PC-9 (cell line): ENCODE measurements around the gene GPR176. TPM values are rescaled to one million over a fixed set of nuclear protein-coding genes. Genes with fewer than 3 reads are reported as not detected.

Experiments used
- BruUV-seq: library from RNA; stranded (reverse); fragments of 400-500 nt; replicated peaks from 2 replicates; lab custom pipeline; 2021; lab: Mats Ljungman, UMichigan
- CTCF ChIA-PET: fragments of 300-600 bp; sonication (Branson Sonifier 250); formaldehyde crosslinking; loops from one replicate; lab custom pipeline; 2022; ENCODE audit warnings: antibody characterized with exemption; lab: Charles Lee
- POLR2A ChIA-PET: fragments of 300-600 bp; sonication (Branson Sonifier 250); formaldehyde crosslinking; loops from one replicate; lab custom pipeline; 2022; ENCODE audit warnings: antibody characterized with exemption; ENCODE audit not compliant: unreplicated experiment; lab: Charles Lee
- DNase-seq, 2 experiments: peaks; one replicate each; pipeline versions ENCODE4 v3.0.0 to v3.0.0-alpha.2; 2015 to 2022; ENCODE audit warnings: mixed read lengths in 1 of 2
- H2AFZ ChIP-seq: fragments of 200-600 bp; sonication (generic); 2 replicates; pipeline ENCODE4 v1.8.1; 2017; ENCODE audit warnings: antibody characterized with exemption
- H3F3A ChIP-seq: fragments of 200-600 bp; sonication (generic); 2 replicates; pipeline ENCODE4 v1.8.1; 2017; ENCODE audit warnings: antibody characterized with exemption, mild to moderate bottlenecking, low read depth; ENCODE audit not compliant: insufficient read depth
- H3K27ac ChIP-seq: fragments of 200-600 bp; sonication (generic); 2 replicates; pipeline ENCODE4 v1.6.1; 2016; ENCODE audit warnings: mixed run types
- H3K27me3 ChIP-seq: fragments of 200-600 bp; sonication (generic); 2 replicates; pipeline ENCODE4 v1.6.1; 2016; ENCODE audit warnings: low read depth, mixed run types; ENCODE audit not compliant: insufficient read depth
- H3K36me3 ChIP-seq: fragments of 200-600 bp; sonication (generic); 2 replicates; pipeline ENCODE4 v1.6.1; 2016; ENCODE audit warnings: low read depth, mixed run types
- H3K4me1 ChIP-seq: fragments of 200-600 bp; sonication (generic); replicated peaks from 2 replicates; pipeline ENCODE4 v1.6.1; 2016; ENCODE audit warnings: mixed run types; ENCODE audit not compliant: insufficient read depth
- H3K4me2 ChIP-seq: fragments of 200-600 bp; sonication (generic); 2 replicates; pipeline ENCODE4 v1.6.1; 2017; ENCODE audit warnings: mixed run types
- H3K4me3 ChIP-seq: fragments of 200-600 bp; sonication (generic); 2 replicates; pipeline ENCODE4 v1.6.1; 2016; ENCODE audit warnings: mixed run types
- H3K79me2 ChIP-seq: fragments of 200-600 bp; sonication (generic); 2 replicates; pipeline ENCODE4 v1.6.1; 2017; ENCODE audit warnings: low read depth, mixed run types
- H3K9me2 ChIP-seq: fragments of 200-600 bp; sonication (generic); 2 replicates; pipeline ENCODE4 v1.8.1; 2017; ENCODE audit warnings: mild to moderate bottlenecking; ENCODE audit not compliant: insufficient read depth
- H3K9me3 ChIP-seq: fragments of 200-600 bp; sonication (generic); 2 replicates; pipeline ENCODE4 v1.8.1; 2016; ENCODE audit warnings: low read depth; ENCODE audit not compliant: insufficient read depth
- H4K20me1 ChIP-seq: fragments of 200-600 bp; sonication (generic); 2 replicates; pipeline ENCODE4 v1.8.1; 2017; ENCODE audit not compliant: insufficient read depth
- EZH2 ChIP-seq: fragments of 200-600 bp; sonication (generic); IDR thresholded peaks from 2 replicates; pipeline ENCODE4 v1.8.0; 2017; ENCODE audit warnings: antibody characterized with exemption, low read depth
- intact Hi-C: fragments of 100-400 bp; cut with micrococcal nuclease; formaldehyde crosslinking; loops from one replicate; pipeline ENCODE4 v1.10.0; 2022; ENCODE audit not compliant: unreplicated experiment
- total RNA-seq: library from RNA; stranded (reverse); gene quantifications from 2 replicates; pipeline ENCODE4 v1.2.3, GENCODE V29; 2021
- TF ChIP-seq, protein P1 (sequence below): fragments of 200-600 bp; sonication (generic); conservative IDR thresholded peaks from 2 replicates; pipeline ENCODE4 v1.6.1; 2017; ENCODE audit warnings: mixed run types, antibody characterized with exemption, mild to moderate bottlenecking, moderate library complexity

The GPR176 gene
- total RNA-seq, 1 experiment from 2014 or later: 4.7 TPM

DNA sequence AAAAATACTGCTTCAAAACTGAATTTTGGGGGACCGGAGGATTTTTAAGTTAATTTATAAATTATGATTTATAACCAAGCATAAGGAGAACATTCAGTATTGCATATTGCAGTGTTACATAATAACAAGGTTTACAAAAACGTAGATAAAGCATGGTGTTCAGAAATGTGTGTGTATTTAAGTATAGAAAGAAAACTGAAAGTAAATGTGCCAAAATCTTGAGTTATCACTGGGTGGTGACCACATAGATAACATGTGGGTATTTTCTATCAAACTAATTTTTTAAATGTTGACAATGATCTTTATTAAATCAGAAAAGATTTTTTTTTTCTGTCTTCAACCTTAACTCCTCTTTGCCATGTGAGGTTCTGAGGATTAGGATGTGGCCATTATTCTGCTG, 46.5 kb upstream of the GPR176 start:
- no peak for TF ChIP-seq EZH2
- TF ChIP-seq, protein P1, sequence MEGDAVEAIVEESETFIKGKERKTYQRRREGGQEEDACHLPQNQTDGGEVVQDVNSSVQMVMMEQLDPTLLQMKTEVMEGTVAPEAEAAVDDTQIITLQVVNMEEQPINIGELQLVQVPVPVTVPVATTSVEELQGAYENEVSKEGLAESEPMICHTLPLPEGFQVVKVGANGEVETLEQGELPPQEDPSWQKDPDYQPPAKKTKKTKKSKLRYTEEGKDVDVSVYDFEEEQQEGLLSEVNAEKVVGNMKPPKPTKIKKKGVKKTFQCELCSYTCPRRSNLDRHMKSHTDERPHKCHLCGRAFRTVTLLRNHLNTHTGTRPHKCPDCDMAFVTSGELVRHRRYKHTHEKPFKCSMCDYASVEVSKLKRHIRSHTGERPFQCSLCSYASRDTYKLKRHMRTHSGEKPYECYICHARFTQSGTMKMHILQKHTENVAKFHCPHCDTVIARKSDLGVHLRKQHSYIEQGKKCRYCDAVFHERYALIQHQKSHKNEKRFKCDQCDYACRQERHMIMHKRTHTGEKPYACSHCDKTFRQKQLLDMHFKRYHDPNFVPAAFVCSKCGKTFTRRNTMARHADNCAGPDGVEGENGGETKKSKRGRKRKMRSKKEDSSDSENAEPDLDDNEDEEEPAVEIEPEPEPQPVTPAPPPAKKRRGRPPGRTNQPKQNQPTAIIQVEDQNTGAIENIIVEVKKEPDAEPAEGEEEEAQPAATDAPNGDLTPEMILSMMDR: no peak
- Histone ChIP-seq H4K20me1 (no peaks in the 10 kb centered on the region), H3F3A (peaks cover 13% of the 10 kb centered on the region; the same call in 1 of the 2 replicates), H3K9me2 (no peaks in the 10 kb centered on the region), H3K4me2 (no peak overlapping the region), H3K4me3 (no peak overlapping the region), H3K27me3 (no peaks in the 10 kb centered on the region), H3K9me3 (no peaks in the 10 kb centered on the region), H3K36me3 (no peaks in the 10 kb centered on the region; the same call in 1 of the 2 replicates), H3K4me1 (peaks cover 9% of the 10 kb centered on the region; the same call in 1 of the 2 replicates), H3K79me2 (no peaks in the 10 kb centered on the region), H3K27ac (no peak overlapping the region), H2AFZ (no peak overlapping the region)
- ChIA-PET CTCF (no interaction called here), POLR2A (no interaction called here)
- DNase-seq: no peak
- no TSS peak for BruUV-seq
- intact Hi-C loops: no loop called here

DNA sequence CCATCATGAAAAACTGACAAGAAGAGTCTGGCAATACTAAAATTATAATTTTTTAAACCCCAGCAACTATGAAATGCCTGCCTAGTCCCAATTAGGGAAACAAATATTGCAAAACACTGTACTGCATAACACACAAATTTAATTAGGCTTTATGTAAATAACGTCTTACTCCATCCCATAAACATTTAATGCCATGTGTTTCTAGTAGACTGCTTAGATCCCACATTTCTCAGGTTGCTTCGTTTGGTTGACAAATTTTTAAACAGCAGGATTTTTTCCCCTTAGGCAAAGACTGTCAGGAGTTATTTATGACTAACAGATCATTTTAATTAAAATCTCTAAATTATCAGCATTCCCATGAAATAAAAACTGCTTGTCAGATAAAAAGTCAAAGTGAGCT, 43.7 kb upstream of the GPR176 start:
- DNase-seq: no peak
- no peaks in the 10 kb centered on the region for H3K79me2 ChIP-seq

DNA sequence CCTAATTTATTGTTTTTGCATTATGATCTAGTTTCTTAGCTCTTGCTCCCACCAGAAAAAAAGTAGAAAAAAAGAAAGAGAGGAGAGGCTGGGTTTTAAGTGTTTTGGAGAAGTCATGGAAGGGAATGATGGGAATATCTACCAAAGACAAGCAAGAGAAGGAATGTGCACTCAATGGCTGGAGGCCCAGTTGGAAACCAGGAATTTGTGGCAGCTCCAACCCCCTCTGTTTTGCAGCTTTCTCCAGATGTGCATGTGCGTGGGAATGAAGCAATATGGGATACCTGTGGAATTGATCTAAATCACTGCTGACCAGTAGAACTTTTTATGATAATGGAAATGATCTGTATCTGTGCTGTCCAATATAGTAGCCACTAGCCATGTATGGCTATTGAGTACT, 41.0 kb upstream of the GPR176 start:
- no peak overlapping the region for H3K27ac ChIP-seq
- H3K79me2 ChIP-seq: no peaks in the 10 kb centered on the region
- ChIA-PET POLR2A (no interaction called here), CTCF (no interaction called here)
- H3K27me3 ChIP-seq: no peaks in the 10 kb centered on the region
- no peaks in the 10 kb centered on the region for H4K20me1 ChIP-seq
- H3K9me2 ChIP-seq: no peaks in the 10 kb centered on the region
- BruUV-seq: no TSS peak
- intact Hi-C loops: no loop called here
- H3F3A ChIP-seq: no peaks in the 10 kb centered on the region
- H3K4me3 ChIP-seq: no peak overlapping the region
- TF ChIP-seq, protein P1: no peak
- no peak for TF ChIP-seq EZH2
- H3K9me3 ChIP-seq: no peaks in the 10 kb centered on the region
- no peak for DNase-seq
- H2AFZ ChIP-seq: no peak overlapping the region
- H3K36me3 ChIP-seq: peaks cover 5% of the 10 kb centered on the region; the same call in 1 of the 2 replicates
- no peak overlapping the region for H3K4me2 ChIP-seq
- no peaks in the 10 kb centered on the region for H3K4me1 ChIP-seq

More for the DNA sequence above, 43.7 kb upstream of the GPR176 start:
- no TSS peak for BruUV-seq
- Histone ChIP-seq H3K36me3 (peaks cover 5% of the 10 kb centered on the region; the same call in 1 of the 2 replicates), H3K4me2 (no peak overlapping the region), H3K9me2 (no peaks in the 10 kb centered on the region), H3K4me1 (no peaks in the 10 kb centered on the region), H4K20me1 (no peaks in the 10 kb centered on the region), H3K27ac (no peak overlapping the region), H3K27me3 (no peaks in the 10 kb centered on the region), H3F3A (no peaks in the 10 kb centered on the region), H3K4me3 (no peak overlapping the region), H2AFZ (no peak overlapping the region), H3K9me3 (no peaks in the 10 kb centered on the region)
- TF ChIP-seq, protein P1: no peak
- no peak for TF ChIP-seq EZH2
- ChIA-PET CTCF (no interaction called here), POLR2A (interaction anchor here (0.6 kb wide), 1 partner anchor 71 kb away, joined by 6 read pairs; no protein-coding TSS in a partner anchor)
- intact Hi-C loops: no loop called here
